22Rv1 (cell line): ENCODE results near the gene FAM83E.
A peak's percentile ranks its signal among the peaks of the same experiment; 100 is the strongest.
"Not testable (repeated sequence)": the region's sequence is repeated elsewhere in the genome, so short reads cannot be mapped to it uniquely, and the experiment has no call there.

Source experiments
- H3K27ac ChIP-seq: fragments of 450-650 bp; 2 replicates; pipeline ENCODE4 v1.5.1; 2017
- CTCF ChIP-seq: fragments of 450-650 bp; IDR thresholded peaks from 2 replicates; pipeline ENCODE4 v1.5.1; 2017; ENCODE audit warnings: mild to moderate bottlenecking
- ZFX ChIP-seq: fragments of 450-650 bp; IDR thresholded peaks from 2 replicates; pipeline ENCODE4 v1.6.1; 2017; ENCODE audit warnings: antibody characterized with exemption, borderline replicate concordance

Gene FAM83E

GRCh38 chr19:48595171-48595570, 19.7 kb downstream of the FAM83E start:
- no peak overlapping the region for H3K27ac ChIP-seq
- TF ChIP-seq CTCF (no peak), ZFX (no peak)

GRCh38 chr19:48591021-48591420, 23.9 kb downstream of the FAM83E start:
- TF ChIP-seq ZFX = no peak
- TF ChIP-seq CTCF = no peak
- no peak overlapping the region for H3K27ac ChIP-seq

- no peak for TF ChIP-seq ZFX
- TF ChIP-seq CTCF = peak; percentile 98
- H3K27ac ChIP-seq = no peak overlapping the region
These were observed 26.0 kb downstream of the FAM83E start for GRCh38 chr19:48588670-48589401.

GRCh38 chr19:48587387-48587786, 27.5 kb downstream of the FAM83E start:
- no peak overlapping the region for H3K27ac ChIP-seq
- TF ChIP-seq CTCF (no peak), ZFX (no peak)

GRCh38 chr19:48582168-48582567, 32.7 kb downstream of the FAM83E start:
- no peak for TF ChIP-seq ZFX
- no peak for TF ChIP-seq CTCF
- H3K27ac ChIP-seq = no peak overlapping the region

- no peak for TF ChIP-seq CTCF
- no peak for TF ChIP-seq ZFX
- no peak overlapping the region for H3K27ac ChIP-seq
These were observed 36.0 kb downstream of the FAM83E start for GRCh38 chr19:48578891-48579290.

GRCh38 chr19:48577908-48578307, 37.0 kb downstream of the FAM83E start:
- not testable (repeated sequence) for H3K27ac ChIP-seq
